HG03025 (cell line): ENCODE measurements around the gene SLC36A3.
A peak's percentile ranks its signal among the peaks of the same experiment; 100 is the strongest.
"Not testable (repeated sequence)": the region's sequence is repeated elsewhere in the genome, so short reads cannot be mapped to it uniquely, and the experiment has no call there.

Experiments
- ATAC-seq: cut with Tn5 transposase; IDR thresholded peaks from one replicate; pipeline ENCODE4 v1.9.1; 2021; ENCODE audit warnings: mild to moderate bottlenecking, moderate library complexity; ENCODE audit not compliant: unreplicated experiment, low FRiP score

SLC36A3 gene

DNA sequence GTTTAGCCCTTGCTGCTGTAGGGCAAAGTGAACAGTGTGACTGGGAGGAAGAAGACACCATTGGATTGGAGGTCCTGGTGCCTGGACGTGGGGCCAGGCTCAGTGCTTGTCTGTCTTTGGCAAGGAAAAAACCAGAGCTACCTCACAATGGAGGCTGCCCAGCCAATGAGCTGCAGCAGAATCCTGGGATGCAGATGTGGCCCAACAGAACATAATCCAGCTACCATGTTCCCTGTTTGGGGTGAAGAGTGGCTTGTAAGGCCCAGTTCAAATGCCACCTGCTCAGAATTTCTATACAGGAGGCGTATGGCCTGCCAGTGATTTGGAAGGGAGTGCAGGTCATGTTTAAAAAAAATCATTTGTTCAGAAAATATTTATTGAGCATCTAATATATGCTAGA is at the start of gene SLC36A3:
SLC36A3 (minus strand) TSS at position 101 of the 400 bp plus-strand sequence. CDS start 412 bp downstream, outside the sequence.
- ATAC-seq, result no peak

DNA sequence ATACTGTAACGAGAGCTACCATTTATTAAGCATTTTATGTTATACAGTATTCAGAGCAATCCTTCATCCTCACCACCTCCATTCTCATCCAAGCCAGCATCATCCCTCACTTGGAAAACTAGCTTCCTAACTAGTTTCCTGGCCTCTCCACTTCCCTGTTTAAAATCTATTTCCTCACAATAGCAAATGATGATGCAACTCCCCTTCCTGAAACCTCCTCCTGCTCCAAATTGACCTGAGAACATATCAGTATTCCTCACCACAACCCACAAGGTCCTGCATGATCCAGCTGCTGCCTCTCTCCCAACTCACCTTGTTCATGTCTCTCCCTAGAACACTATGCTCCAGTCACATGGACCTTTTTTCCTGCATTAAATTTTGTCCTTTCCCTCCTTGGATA is 48.1 kb upstream of the SLC36A3 start:
- no peak for ATAC-seq

DNA sequence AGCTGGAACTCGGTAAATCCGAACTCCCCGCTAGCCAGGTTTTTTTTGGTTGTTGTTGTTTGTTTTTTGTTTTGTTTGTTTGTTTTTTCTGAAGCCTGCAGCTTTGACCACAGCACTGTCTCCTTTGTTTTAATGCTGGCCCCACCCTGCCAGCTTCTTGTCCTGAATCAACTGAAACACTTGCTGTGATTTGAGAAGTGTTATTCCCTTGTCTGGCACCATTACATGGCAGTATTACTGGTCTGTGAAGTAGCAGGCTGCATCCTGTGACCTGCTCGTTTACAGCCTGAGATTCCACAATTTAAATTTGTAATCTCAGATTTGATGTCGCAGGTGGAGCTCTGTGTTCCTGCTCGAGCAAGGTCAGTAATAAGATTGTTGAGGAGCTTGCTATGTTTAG is 45.2 kb upstream of the SLC36A3 start:
- ATAC-seq, result no peak

DNA sequence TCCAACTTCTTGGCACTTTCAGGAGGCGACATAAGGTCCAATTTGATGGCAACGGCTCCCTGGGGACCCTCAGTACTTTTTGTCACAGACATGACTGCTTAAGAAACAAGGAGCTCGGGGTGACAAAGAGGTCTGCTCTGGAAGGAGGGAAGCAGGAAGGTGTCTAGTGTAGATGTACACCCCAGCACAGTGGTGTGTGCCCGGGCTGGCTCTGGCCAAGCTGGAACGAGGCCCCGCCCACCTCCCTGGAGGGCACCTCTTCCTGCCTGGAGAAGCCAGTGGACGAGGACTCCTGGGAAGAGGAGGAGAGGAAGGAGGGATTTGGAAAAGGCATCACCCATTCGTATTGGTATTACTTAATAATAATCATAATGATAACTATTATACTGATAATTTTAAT is 43.8 kb upstream of the SLC36A3 start, which contains the start of gene SLC36A2:
SLC36A2 (minus strand) TSS at position 191 of the 400 bp plus-strand sequence; CDS start at position 92, 99 bp downstream.
- no peak for ATAC-seq

DNA sequence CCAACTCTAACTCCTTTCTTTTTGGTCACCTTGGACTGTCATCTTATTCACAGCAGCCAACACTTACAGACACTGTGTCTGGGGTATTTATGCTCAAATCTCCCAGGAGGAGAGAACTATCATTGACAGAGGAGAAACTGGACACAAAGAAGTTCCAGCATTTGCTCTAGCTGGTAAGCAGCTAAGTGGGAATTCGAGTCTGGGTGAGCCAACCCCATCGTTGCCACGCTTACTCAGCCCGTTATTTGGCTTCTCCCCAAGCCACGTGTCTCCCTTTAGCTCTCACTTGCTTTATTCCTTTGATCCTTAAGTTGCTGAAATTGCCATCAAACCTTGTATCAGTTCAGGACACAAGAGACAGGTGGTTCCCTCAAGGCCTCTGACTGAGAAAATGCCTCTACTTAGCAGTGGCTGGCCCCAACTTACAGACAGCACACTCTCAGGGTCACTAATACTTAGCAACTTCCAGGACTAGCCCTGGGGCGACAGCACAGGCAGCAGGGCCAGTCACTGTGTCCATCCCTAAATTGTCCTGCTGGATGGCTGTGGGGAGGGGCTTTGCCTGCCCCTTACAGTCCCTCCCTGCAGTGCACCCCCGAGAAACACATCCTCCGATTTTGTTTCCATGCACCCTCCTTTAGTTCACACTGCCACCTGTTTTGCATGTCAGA is 42.4 kb upstream of the SLC36A3 start:
- ATAC-seq, result no peak

DNA sequence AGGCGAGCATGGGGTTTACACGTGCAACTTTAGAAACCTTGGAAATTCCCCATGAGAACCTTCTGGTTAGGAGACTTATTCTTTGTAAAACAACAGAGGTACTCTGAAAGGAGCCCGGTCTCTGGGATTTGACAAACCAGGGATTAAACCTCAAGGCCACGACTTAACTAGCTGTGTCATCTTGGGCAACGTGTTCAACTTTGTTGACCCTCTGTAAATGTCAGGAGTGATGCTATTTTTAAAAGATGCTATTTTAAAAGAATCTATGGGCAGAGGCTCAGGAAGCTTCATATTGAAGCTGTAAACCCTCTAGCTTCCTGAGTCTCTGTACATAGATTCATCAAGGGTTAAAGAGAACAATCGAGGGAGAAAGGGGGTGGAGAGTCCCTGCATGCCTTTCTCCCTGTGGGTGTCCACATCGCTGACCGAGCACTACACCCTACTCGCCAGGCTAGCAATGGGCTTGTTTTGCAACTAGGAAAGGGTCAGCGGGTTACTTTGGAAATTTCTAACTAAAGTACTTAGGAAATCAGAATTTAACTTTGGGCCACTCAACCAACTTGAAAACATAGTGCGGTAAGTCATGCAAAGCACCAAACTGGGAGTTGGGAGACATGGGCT is 41.7 kb upstream of the SLC36A3 start:
- no peak for ATAC-seq

DNA sequence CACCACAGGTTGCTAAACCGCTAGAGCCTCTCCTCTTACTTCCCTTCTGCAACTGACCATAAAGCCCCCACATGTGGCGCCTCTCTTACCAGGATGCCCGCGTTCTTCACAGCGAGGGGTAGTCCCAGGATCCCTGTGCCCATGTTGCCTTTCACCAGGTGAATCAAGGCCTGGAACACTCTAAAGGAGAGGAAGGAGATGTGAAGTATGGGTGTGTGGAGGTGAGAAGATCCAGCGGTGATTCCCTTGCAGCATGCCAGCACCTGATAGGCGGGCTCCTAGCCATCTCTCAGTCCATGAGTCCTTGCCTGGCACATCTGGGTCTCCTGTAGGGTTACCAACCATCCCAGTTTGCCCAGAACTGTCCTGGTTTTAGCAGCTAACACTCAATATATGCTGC is 40.5 kb upstream of the SLC36A3 start:
- ATAC-seq, result no peak

DNA sequence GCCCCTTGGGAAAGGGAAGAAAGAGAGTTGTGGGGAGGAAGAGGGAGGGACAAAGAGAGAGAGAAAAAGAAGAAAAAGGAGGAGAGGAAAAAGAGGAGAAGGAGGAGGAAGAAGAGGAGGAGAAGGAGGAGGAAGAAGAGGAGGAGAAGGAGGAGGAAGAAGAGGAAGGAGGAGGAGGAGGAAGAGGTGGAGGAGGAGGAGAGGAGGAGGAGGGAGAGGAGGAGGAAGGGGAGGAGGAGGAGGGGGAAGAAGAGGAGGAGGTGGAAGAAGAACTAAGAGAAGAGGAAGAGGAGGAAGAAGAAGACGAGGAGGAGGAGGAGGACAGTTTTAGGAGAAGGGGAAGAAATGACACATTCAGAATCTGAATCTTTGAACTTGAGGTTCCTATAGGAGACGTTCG is 36.4 kb upstream of the SLC36A3 start:
- ATAC-seq, result no peak

DNA sequence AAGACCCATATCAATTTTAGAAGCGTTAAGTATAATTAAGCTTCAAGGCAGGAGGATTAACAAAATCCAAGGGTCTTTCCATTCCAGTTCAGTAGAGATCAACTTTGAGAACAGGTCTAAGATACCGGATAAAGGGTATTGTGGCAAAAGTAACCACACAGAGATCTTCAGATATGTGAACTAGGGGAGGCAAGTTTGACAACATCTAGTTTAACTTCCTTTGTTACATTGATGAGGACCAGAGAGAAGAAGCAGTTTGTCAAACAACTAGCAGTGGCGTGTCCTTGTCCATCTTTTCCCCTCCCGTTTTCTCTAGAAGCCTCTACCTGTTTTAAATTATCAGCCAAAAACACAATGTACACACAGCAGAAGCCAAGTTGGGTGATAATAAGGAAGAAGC is 35.2 kb upstream of the SLC36A3 start:
- no peak for ATAC-seq

DNA sequence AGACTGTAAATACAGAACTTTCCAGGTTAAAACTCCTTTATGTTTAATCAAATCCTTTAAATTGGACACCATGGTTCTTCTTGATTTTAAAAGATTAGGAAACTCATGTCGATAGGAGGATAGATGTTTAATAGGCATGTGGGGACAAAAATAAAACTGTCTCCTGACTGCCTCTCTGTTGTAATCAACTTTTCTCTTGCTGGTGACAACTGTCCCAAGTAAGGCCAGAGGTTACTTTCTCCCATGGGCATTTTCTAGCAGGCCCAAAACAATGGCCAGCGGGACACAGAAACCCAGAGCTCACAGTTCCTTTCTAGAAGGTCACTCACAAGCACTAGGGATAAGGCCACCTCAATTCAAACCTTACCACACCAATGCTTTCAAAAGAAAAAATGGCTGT is 29.3 kb upstream of the SLC36A3 start:
- no peak for ATAC-seq

DNA sequence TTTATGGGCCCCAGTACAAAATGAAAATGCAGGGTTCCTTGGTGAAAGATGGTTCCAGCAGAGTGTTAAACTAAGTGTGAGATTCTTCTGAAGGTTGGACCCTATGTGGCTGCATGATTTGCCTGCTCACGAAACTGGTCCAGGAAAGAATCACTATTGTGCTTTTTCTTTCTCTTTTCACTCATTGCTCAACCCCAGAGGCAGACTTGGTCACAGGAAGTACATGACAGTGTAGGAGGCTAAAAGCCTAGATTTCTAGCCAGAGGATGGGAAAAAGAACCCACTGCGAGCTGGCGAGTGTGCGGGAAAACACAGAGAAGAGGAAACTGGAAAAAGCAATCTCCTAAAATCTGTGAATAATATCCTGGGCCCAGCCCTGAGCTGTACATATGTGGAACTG is 25.2 kb upstream of the SLC36A3 start:
- no peak for ATAC-seq

DNA sequence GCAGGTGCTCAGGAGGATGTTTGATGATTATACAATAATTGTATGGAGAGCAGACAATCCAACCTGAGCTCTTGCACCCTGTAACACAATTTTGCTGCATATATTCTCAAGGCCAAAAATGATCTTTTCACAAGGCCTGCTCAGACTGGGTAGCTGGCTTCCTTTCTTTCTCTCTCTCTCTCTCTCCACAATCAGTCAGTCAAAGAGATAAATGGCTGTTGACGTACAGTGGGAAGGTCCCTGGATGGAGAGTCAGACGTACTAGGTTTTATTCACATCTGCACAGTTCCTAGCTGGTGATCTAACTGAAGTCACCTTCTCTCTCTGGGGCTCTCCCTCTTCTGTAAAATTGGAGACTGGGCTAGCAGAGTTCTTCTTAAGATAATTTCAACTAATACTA is 24.0 kb upstream of the SLC36A3 start:
- no peak for ATAC-seq

DNA sequence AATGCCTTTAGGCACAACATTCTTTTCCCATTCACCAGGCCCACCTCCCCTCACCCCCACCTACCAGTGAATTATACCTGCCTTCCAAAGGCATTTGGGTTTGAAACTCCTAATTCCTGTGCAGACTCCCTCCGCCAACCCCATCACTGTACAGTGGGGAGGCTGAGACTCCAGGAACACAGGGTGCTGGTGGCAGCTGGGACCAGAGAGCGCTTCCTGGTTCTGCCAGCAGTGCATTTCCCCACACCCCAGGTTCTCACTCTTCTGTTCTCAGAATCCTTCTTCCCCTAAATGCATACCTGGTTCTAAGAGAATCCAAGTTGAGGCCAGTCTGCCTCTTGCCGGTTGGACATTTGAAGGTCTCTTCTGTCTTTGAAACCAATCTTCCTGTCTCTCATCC is 22.7 kb upstream of the SLC36A3 start:
- no peak for ATAC-seq

DNA sequence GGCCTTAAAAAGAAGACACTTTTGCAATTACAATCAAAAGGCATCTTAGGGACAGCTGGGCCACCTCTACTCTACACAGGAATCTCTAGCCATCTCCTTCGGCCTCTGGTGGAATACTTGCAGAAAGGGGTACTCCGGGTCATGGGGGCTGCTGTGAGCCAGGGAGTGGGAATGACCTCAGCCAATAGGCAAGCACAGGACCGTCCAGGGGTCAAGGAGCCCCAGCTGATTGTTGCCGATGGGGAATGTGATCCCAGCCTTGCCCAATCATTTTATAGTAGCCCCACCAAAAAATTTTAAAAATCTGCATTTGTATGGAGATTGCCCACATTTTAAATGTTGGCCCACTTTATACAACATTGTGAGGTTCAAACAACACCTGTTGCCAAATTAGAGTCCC is 16.9 kb upstream of the SLC36A3 start:
- ATAC-seq, result no peak

DNA sequence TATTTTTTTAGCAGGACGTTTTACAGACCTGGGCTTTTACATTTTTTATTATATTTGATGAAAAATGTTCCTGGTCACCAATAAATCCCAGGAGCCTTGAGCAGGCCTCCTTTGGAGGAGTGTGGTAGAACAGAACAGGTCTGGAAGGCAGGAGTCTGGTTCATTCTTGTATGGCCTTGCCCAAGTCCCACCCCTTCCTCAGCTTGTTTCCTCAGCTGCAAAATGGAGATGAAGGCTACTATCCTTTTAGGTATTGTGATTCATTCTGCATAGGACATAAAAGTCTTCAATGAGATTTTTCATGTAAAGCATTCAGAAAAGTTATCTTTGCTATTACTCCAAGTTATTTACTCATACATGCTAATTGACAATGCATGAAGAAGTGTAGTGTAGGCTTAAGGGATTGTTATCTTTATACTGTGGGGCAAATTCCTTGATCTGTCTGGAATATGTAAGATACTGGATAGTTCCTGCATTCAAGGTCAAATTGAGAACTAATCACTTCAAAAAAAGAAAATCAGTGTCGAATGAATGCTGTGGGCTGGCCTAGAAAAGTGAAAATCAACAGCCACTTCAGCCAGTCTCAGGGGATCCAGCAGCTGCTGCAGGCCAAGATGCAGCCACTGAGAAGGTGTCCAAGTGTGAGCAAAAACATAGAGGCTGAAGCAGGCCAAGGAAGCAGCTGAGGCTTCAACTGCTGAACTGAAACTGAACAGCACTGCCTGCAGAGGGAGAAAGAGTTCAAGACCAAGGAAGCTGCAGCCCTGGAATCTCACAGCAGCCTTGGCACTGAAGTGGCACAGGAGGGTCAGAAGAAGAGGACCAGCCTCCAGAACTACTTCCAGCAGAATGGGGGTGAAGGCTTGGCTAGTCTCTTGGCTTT is 15.5 kb upstream of the SLC36A3 start:
- no peak for ATAC-seq

DNA sequence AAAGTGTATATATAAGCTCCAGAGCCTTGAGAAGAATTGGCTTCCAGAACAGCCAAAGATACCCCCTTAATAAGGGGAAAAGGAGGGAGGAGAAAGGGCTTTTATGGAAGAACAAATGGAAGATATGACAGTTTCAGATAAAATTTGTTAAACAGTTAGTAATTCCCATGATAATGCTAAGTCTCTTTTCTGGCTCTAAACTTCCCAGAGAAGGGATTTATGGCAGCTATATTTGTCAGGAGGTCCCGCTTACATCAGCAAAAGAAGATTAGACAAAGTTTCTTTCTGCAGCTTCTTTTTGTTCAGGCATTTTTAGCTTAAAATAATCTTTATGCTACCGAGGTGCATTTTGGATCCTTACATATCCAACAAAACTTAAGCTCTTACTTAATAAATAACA is 14.3 kb upstream of the SLC36A3 start:
- ATAC-seq, result no peak

DNA sequence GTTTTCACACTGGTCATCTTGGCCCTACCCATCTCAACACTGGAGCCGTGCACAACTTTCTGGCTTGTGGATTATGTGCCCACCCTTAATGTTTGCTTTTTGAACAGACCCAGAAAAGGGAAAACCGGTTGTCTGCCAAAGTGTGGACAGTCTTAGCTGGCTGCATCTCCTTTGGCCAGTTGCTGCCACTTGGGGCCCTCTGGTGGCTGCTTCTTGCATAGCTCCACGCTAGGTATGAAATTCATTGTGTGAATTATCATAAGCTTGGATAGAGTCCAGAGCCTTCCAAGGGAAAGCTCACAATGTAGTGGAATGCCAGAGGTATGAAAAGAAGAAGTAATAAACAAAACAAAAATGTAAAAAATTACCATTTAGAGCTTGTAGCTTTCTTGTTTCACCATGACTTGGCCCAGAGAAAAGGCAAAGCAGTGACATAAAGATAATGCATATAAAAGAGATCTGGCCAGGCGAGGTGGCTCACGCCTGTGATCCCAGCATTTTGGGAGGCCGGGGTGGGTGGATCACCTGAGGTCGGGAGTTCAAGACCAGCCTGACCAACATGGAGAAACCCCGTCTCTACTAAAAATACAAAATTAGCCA is 12.5 kb upstream of the SLC36A3 start:
- ATAC-seq, result peak; percentile 77

DNA sequence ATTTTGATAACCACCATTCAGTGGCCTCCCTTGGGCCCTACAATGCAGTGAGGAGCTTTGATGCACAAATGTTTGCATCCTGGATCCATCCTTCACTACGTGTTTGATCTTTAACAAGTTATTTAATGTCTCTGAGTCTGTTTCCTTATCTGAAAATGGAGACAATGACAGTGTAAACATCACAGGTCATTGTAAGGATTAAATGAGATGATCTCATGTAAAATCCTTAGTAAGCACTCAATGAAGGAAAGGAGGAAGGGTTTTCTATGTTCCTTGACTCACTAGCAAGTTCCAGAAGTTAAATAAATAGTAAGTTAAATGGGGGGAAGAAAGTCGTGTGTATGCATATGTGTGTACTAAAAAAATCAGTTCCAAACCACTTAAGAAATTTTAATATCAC is 9.8 kb upstream of the SLC36A3 start:
- ATAC-seq, result no peak

DNA sequence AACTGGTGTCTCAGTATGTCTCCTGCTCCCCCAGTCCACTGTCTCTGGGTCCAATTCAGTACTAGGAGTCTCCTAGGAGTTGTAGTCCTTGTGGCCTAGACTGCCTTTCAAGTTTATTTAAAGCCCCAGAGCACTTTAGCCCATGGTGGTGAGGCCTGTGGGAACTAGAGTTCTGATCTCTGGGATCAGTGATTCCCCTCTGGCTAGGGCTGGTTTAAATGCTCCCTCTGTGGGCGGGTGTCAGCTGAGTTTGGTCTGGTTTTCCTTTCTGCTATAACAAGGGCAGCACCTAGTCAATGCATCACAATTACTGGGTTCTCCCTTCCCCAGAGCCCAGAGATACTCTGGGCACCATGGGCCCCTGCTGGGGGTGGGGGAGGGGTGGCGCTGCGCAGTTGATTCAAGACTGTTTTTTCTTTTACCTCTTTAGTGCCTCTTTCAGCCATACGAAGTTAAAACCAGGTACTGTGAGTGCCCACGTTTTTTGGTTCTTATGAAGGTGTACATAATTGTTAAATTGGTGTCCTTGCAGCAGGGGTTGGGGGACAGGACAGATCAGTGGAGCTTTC is 9.3 kb upstream of the SLC36A3 start:
- ATAC-seq, result no peak

DNA sequence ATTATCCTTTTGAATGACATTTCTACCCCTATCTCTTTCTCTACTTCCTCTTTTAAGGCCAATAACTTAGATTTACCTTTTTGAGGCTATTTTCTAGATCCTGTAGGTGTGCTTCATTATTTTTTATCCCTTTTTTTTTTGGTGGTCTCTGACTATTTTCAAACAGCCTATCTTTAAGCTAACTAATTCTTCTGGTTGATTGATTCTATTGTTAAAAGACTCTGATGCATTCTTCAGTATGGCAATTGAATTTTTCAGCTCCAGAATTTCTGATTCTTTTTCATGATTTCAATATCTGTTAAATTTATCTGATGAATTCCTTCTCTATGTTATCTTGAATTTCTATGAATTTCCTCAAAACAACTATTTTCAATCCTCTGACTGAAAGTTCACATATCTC is 7.4 kb upstream of the SLC36A3 start:
- no peak for ATAC-seq

DNA sequence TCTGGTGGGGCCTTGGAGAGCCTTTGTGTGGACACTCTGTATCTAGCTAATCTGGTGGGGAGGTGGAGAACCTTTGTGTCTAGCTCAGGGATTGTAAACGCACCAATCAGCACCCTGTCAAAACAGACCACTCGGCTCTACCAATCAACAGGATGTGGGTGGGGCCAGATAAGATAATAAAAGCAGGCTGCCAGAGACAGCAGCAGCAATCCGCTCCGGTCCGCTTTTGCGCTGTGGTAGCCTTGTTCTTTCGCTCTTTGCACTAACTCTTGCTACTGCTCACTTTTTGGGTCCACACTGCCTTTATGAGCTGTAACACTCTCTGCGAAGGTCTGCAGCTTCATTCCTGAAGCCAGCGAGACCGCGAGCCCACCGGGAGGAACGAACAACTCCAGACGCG is 6.3 kb upstream of the SLC36A3 start:
- not testable (repeated sequence) for ATAC-seq
